Measurements from ENCODE around the gene HCN2. TPM values are rescaled to one million over a fixed set of nuclear protein-coding genes. Genes with fewer than 3 reads are reported as not detected.

Gene HCN2
- total RNA-seq, 1 donor from 2014 or later: 0.52 TPM

GRCh38 chr19:567296-567900 lies 22.3 kb upstream of the HCN2 start:
- ATAC-seq (no peak), DNase-seq (no peak)
- no peaks in the 10 kb centered on the region for H3K36me3 ChIP-seq
- no peak for TF ChIP-seq CTCF (IDR thresholded peaks at IDR 0.05)
- H3K27ac ChIP-seq: no peak overlapping the region
- H3K27me3 ChIP-seq: no peaks in the 10 kb centered on the region
- H3K9me3 ChIP-seq: no peaks in the 10 kb centered on the region
- H3K4me1 ChIP-seq: peaks cover 9% of the 10 kb centered on the region
- H3K4me3 ChIP-seq: no peak overlapping the region
- intact Hi-C loops (cut with DNase I): no loop called here

- Histone ChIP-seq H3K27ac (no peak overlapping the region), H3K36me3 (no peaks in the 10 kb centered on the region), H3K9me3 (no peaks in the 10 kb centered on the region), H3K4me1 (peaks cover 29% of the 10 kb centered on the region), H3K27me3 (no peaks in the 10 kb centered on the region), H3K4me3 (no peak overlapping the region)
- TF ChIP-seq CTCF (IDR thresholded peaks at IDR 0.05): no peak
- peak; percentile 72 for DNase-seq
- intact Hi-C loops (cut with DNase I): no loop called here
- no peak for ATAC-seq
Observed at GRCh38 chr19:570251-570686, 19.4 kb upstream of the HCN2 start.

- TF ChIP-seq CTCF (IDR thresholded peaks at IDR 0.05): no peak
- H3K9me3 ChIP-seq: no peaks in the 10 kb centered on the region
- no peaks in the 10 kb centered on the region for H3K36me3 ChIP-seq
- no peaks in the 10 kb centered on the region for H3K27me3 ChIP-seq
- H3K4me3 ChIP-seq: peak overlapping the region; percentile 98
- H3K4me1 ChIP-seq: peaks cover 37% of the 10 kb centered on the region
- peak; percentile 73 for DNase-seq
- peak overlapping the region; percentile 87 for H3K27ac ChIP-seq
- ATAC-seq: peak; percentile 5
- intact Hi-C loops (cut with DNase I): no loop called here
Observed at GRCh38 chr19:570937-571565, 18.6 kb upstream of the HCN2 start.

- no peak for TF ChIP-seq CTCF (IDR thresholded peaks at IDR 0.05)
- intact Hi-C loops (cut with DNase I): no loop called here
- Histone ChIP-seq H3K27ac (peak overlapping the region; percentile 87), H3K9me3 (no peaks in the 10 kb centered on the region), H3K4me3 (peak overlapping the region; percentile 98), H3K36me3 (no peaks in the 10 kb centered on the region), H3K4me1 (peaks cover 42% of the 10 kb centered on the region), H3K27me3 (no peaks in the 10 kb centered on the region)
- ATAC-seq: no peak
- DNase-seq: no peak
Observed at GRCh38 chr19:571566-571974, 18.1 kb upstream of the HCN2 start.

- Histone ChIP-seq H3K4me3 (peak within 1 kb of the TSS; percentile 98), H3K27me3 (no peaks in the 10 kb centered on the region), H3K27ac (peak within 1 kb of the TSS; percentile 89), H3K36me3 (no peaks in the 10 kb centered on the region), H3K4me1 (peaks cover 46% of the 10 kb centered on the region), H3K9me3 (no peaks in the 10 kb centered on the region)
- no peak for TF ChIP-seq CTCF (IDR thresholded peaks at IDR 0.05)
- ATAC-seq (peak; percentile 93), DNase-seq (peak; percentile 99)
- intact Hi-C loops (cut with DNase I): no loop called here
Observed at GRCh38 chr19:572140-572742, 17.4 kb upstream of the HCN2 start, which contains the start of gene BSG. BSG (plus strand) TSS chr19:572596; CDS start chr19:572635, 39 bp downstream.

Data from upper lobe of right lung (tissue), 1 donor.